GM10266 (cell line): ENCODE results near the gene VWA5B1.

Experiments used
- DNase-seq: peaks from one replicate; pipeline ENCODE4 v3.0.0; 2012; ENCODE audit errors: extremely low spot score
- CTCF ChIP-seq: IDR thresholded peaks from 2 replicates; pipeline ENCODE4 v1.5.1; 2012; ENCODE audit warnings: mild to moderate bottlenecking, low read depth; ENCODE audit not compliant: control insufficient read depth, insufficient read depth; ENCODE audit errors: missing control alignments

Gene VWA5B1

GRCh38 chr1:20334103-20334502 lies 43.4 kb downstream of the VWA5B1 start:
- no peak for TF ChIP-seq CTCF
- no peak for DNase-seq

DNA sequence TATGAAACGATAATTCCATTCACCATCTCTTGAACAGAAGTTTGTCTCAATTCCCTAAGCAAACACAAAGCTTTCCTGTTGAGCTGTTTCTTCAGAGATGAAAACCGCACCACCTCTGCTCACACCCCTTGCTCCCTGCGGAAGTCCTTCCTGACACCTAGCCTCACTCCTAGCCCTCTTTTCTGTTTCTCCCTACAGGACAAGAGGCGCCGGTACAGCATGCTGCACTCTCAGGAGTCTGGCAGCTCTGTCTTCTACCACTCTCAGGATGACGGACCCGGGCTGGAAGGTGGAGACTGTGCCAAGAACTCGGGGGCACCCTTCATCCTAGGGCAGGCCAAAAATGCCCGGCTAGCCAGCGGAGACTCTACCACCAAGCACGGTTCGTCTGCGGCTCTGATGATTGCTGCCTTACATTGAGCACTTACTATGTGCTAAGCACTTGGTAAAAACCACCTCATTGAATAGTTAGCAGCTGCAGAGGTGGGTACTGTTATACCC lies 45.5 kb downstream of the VWA5B1 start:
- DNase-seq, result no peak
- TF ChIP-seq CTCF, result no peak

DNA sequence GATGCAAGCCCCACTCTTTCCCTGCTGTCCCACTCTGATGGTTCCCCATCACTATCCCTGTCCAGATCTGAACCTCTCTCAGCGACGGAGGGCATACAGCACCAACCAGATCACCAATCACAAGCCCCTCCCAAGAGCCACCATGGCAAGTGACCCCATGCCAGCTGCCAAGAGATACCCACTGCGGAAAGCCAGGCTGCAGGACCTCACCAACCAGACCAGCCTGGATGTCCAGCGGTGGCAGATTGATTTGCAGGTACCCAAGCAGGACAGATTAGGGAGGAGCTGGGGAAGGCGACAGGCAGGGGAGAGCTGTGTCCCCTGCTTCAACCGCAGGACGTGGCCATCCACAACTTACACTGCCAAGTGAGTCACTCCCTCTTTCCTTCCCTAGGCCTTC lies 46.9 kb downstream of the VWA5B1 start:
- DNase-seq, result no peak
- TF ChIP-seq CTCF, result no peak

GRCh38 chr1:20339811-20340457 lies 49.3 kb downstream of the VWA5B1 start:
- no peak for DNase-seq
- no peak for TF ChIP-seq CTCF

DNA sequence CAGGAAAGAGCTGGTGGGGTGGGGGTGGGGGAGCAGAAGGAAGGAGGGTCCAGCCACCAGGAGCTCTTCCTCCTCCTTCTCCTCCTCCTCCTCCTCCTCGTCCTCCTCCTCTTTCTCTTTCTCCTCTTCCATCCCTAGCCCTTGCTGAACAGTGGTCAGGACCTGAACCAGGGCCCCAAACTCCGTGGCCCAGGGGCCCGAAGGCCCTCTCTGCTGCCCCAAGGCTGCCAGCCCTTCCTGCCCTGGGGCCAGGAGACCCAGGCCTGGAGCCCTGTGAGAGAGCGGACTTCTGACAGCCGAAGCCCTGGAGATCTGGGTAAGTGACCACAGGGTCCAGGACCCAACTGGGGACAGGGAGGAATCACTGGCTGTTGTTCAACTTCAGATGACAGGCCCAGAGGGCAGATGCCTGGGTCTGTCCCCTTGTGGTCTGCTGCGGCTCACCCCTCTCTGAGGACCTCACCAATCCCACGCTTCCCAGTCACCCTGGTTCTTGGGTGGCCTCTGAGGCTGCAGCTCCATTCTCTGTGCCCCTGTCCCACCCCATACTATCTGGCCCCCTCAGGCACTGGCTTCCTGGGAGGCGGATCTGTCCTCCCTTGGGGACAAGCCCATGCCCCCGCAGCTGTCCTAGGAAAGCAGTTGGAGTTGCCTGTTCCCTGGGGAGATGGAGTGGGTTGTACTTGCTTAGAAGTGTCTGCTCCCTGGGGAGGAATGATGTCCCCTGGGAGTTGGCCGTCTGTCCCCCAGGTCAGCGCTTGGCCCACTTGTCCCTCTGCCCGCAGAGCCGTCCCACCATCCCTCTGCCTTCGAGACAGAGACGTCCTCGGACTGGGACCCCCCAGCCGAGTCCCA lies 51.8 kb downstream of the VWA5B1 start:
- no peak for DNase-seq

DNA sequence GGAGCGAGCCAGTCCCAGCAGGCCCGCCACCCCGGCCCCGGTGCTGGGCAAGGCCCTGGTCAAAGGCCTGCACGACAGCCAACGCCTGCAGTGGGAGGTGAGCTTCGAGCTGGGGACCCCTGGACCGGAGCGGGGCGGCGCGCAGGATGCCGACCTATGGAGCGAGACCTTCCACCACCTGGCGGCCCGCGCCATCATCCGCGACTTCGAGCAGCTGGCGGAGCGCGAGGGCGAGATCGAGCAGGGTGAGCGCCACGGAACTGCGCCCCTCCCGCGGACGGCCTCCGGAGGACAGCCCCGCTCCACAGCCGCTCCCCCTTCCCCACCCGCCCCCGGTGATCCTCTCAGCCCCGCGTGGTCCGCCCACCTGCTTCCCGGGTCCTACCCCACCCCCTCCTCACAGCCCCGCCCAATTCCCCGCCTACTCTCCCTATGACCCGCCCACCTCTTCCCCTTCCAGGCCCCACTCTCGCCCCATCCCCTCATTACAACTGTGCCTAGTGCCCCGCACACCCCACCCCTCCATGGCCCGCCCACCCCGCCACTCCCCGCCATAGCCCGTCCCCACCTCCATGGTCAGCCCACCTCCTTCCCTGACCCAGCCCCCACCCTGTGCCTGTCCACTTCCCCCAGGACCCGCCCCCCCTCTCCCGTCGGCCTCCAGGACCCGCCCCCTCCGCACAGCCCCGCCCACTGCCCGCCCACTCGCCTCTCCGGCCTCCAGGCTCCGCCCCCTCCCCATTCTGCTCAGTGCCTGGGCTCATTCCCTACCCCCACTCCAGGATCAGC lies 52.7 kb downstream of the VWA5B1 start:
- peak; percentile 73 for DNase-seq

More for the DNA sequence above, 51.8 kb downstream of the VWA5B1 start:
- no peak for TF ChIP-seq CTCF

More for the DNA sequence above, 52.7 kb downstream of the VWA5B1 start:
- no peak for TF ChIP-seq CTCF
